GM23338 (cell line): ENCODE measurements around the gene FAT3. TPM values are rescaled to one million over a fixed set of nuclear protein-coding genes. Genes with fewer than 3 reads are reported as not detected.
A peak's percentile ranks its signal among the peaks of the same experiment; 100 is the strongest.

Experiments
- ATAC-seq: fragments of 200-7000 bp; cut with Tn5 transposase; 3 replicates; pipeline ENCODE4 v1.9.1; 2020
- DNase-seq: peaks from one replicate; pipeline ENCODE4 v3.0.0-alpha.2; 2015; ENCODE audit warnings: low spot score
- H2AFZ ChIP-seq: fragments of 200-600 bp; sonication (generic); 2 replicates; pipeline ENCODE4 v1.8.0; 2016; ENCODE audit warnings: antibody characterized with exemption, mild to moderate bottlenecking, moderate library complexity
- H3F3A ChIP-seq: fragments of 200-600 bp; sonication (generic); replicated peaks from 2 replicates; pipeline ENCODE4 v1.8.0; 2017; ENCODE audit warnings: antibody characterized with exemption, mixed run types, low read depth
- H3K27ac ChIP-seq: fragments of 200-600 bp; sonication (generic); 2 replicates; pipeline ENCODE4 v1.6.1; 2016; ENCODE audit warnings: low read depth
- H3K27me3 ChIP-seq: fragments of 200-600 bp; sonication (generic); 2 replicates; pipeline ENCODE4 v1.8.0; 2016; ENCODE audit warnings: mild to moderate bottlenecking, mixed run types, moderate library complexity; ENCODE audit not compliant: insufficient read depth
- H3K36me3 ChIP-seq: fragments of 200-600 bp; sonication (generic); 2 replicates; pipeline ENCODE4 v1.8.0; 2016; ENCODE audit warnings: mild to moderate bottlenecking; ENCODE audit not compliant: insufficient read depth
- H3K4me1 ChIP-seq: fragments of 200-600 bp; sonication (generic); 2 replicates; pipeline ENCODE4 v1.8.0; 2016; ENCODE audit warnings: mild to moderate bottlenecking, moderate library complexity; ENCODE audit not compliant: insufficient read depth
- H3K4me2 ChIP-seq: fragments of 200-600 bp; sonication (generic); 2 replicates; pipeline ENCODE4 v1.7.1; 2017; ENCODE audit warnings: mixed run types
- H3K4me3 ChIP-seq: fragments of 200-600 bp; sonication (generic); 2 replicates; pipeline ENCODE4 v1.6.1; 2016; ENCODE audit warnings: mixed run types
- H3K79me2 ChIP-seq: fragments of 200-600 bp; sonication (generic); replicated peaks from 2 replicates; pipeline ENCODE4 v1.8.0; 2017; ENCODE audit warnings: mild to moderate bottlenecking; ENCODE audit not compliant: insufficient read depth
- H3K9me2 ChIP-seq: fragments of 200-600 bp; sonication (generic); 2 replicates; pipeline ENCODE4 v1.8.0; 2017; ENCODE audit not compliant: insufficient read depth
- H4K20me1 ChIP-seq: fragments of 200-600 bp; sonication (generic); replicated peaks from 2 replicates; pipeline ENCODE4 v1.8.0; 2017; ENCODE audit warnings: mild to moderate bottlenecking; ENCODE audit not compliant: insufficient read depth
- H3K27ac Mint-ChIP-seq: 2 replicates; pipeline ENCODE4 v1.8.0; 2020; ENCODE audit warnings: inconsistent platforms, mild to moderate bottlenecking, moderate library complexity, mixed read lengths
- H3K27me3 Mint-ChIP-seq: 3 replicates; pipeline ENCODE4 v1.8.0; 2022; ENCODE audit warnings: low read depth, mild to moderate bottlenecking, moderate library complexity, mixed read lengths, inconsistent platforms; ENCODE audit not compliant: insufficient read depth, poor library complexity
- H3K36me3 Mint-ChIP-seq: 3 replicates; pipeline ENCODE4 v1.8.0; 2021; ENCODE audit warnings: low read depth, mild to moderate bottlenecking, inconsistent platforms, moderate library complexity, mixed read lengths
- H3K4me1 Mint-ChIP-seq: 3 replicates; pipeline ENCODE4 v1.8.0; 2020; ENCODE audit warnings: mild to moderate bottlenecking, inconsistent platforms, mixed read lengths
- H3K4me3 Mint-ChIP-seq: 3 replicates; pipeline ENCODE4 v1.8.0; 2021; ENCODE audit warnings: moderate library complexity, mild to moderate bottlenecking, inconsistent platforms, mixed read lengths
- H3K9me3 Mint-ChIP-seq: 3 replicates; pipeline ENCODE4 v1.8.0; 2020; ENCODE audit warnings: moderate library complexity, mild to moderate bottlenecking, inconsistent platforms, mixed read lengths
- POLR2AphosphoS5 ChIP-seq: IDR thresholded peaks from 2 replicates; pipeline ENCODE4 v1.6.1; 2016; ENCODE audit warnings: antibody characterized with exemption, low read depth
- STAT1 ChIP-seq: IDR thresholded peaks from one replicate; pipeline ENCODE4 v1.6.1; 2016; ENCODE audit warnings: antibody characterized with exemption; ENCODE audit not compliant: unreplicated experiment
- long read RNA-seq: library from polyadenylated mRNA; unstranded; transcript quantifications from one replicate; pipeline ENCODE4 v2.0.0, GENCODE V29; 2020; ENCODE audit not compliant: unreplicated experiment
- polyA plus RNA-seq: library from polyadenylated mRNA; unstranded; fragments of >200 nt; fragmentation: Nextera tagmentation; extraction: Ambion mirVana; gene quantifications from 2 replicates; pipeline ENCODE4 v1.2.1, GENCODE V29; 2016
- total RNA-seq: library from RNA; depleted of rRNA; stranded (reverse); fragments of >200 nt; shearing (Covaris generic); gene quantifications from 2 replicates; pipeline ENCODE4 v1.2.3, GENCODE V29; 2014; rRNA removed
- TF ChIP-seq, protein P1 (sequence below), 2 experiments: fragments of 200-600 bp in 1 of 2; sonication (generic) in 1 of 2; conservative IDR thresholded peaks; 2 replicates each; pipeline versions ENCODE4 v1.5.1 to v1.6.1; 2016 to 2017; ENCODE audit warnings: antibody characterized with exemption in 2 of 2, low read depth in 2 of 2, mild to moderate bottlenecking in 2 of 2, moderate library complexity in 1 of 2
- TF ChIP-seq, protein P2 (sequence below): IDR thresholded peaks from one replicate; pipeline ENCODE4 v1.6.1; 2018; ENCODE audit warnings: antibody characterized with exemption; ENCODE audit not compliant: unreplicated experiment
- TF ChIP-seq, protein P3 (sequence below): IDR thresholded peaks from 2 replicates; pipeline ENCODE4 v1.6.1; 2016; ENCODE audit warnings: antibody characterized with exemption

The FAT3 gene
- total RNA-seq = 64.2 and 78.0 TPM in 2 replicates
- polyA plus RNA-seq = 7.2 and 9.0 TPM in 2 replicates
- long read RNA-seq, partial matches to known transcripts = 0 of 2 reads
- long read RNA-seq, other reads (novel, unspliced or antisense) = 2 of 2 reads

DNA sequence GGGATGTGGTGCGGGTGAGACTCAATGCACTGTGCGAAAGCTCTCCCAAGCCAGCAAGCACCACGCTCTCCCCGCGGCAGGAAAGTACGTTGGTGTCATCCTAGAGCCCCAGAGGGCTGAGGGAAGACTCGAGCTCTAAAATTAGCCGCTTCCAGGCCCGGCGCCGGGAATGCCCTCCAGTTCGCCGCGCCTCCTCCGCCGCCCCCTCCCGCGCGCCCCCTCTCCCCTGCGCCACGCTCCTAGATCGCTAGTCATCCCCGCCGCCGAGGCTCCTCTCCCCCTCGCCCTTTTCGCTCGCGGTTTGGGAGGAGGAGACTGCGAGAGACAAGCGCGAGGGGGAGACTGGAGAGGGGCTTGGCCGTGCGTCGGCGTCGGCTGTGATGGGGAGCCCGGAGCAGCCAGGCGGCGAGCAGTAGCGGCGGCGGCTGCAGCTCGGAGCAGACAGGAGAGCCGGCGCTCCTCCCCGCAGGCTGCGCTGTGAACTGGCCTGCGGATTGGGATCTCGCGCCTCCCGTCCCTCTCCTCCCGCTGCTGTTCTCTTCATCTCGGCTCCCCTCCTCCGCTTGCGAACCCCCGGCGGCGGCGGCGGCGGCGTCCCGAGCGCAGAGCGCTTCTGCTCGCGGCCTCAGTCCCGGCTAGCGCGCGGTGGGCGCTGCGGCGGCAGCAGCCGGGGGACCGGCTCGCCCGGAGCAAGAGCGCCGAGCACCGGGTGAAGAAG lies at the start of gene FAT3:
TSS of gene FAT3 (plus strand) at position 412 of the 718 bp plus-strand sequence. CDS start 127,295 bp downstream, outside the sequence.
- Histone ChIP-seq H3K36me3 (peaks cover 7% of the 10 kb centered on the region; the same call in 1 of the 2 replicates), H3K79me2 (peaks cover 62% of the 10 kb centered on the region), H3K27me3 (peaks cover 27% of the 10 kb centered on the region), H4K20me1 (no peaks in the 10 kb centered on the region), H3F3A (peaks cover 16% of the 10 kb centered on the region; the same call in 1 of the 2 replicates), H3K4me1 (peaks cover 67% of the 10 kb centered on the region), H3K9me2 (0 out of 2 replicates have a peak, but pooled peaks cover 3% of the 10 kb centered on the region), H2AFZ (peak within 1 kb of the TSS; percentile 77), H3K4me2 (peak within 1 kb of the TSS; percentile 98), H3K4me3 (peak within 1 kb of the TSS; percentile 90), H3K27ac (no peak within 1 kb of the TSS)
- Mint-ChIP-seq H3K36me3 (peaks cover 33% of the 10 kb centered on the region), H3K27me3 (peaks cover 23% of the 10 kb centered on the region), H3K4me3 (peak within 1 kb of the TSS; percentile 93), H3K4me1 (peaks cover 63% of the 10 kb centered on the region), H3K27ac (peak within 1 kb of the TSS; percentile 86), H3K9me3 (peaks cover 25% of the 10 kb centered on the region)
- ATAC-seq (peak; percentile 59), DNase-seq (peak; percentile 81)
- no peak for TF ChIP-seq STAT1
- TF ChIP-seq, protein P1, sequence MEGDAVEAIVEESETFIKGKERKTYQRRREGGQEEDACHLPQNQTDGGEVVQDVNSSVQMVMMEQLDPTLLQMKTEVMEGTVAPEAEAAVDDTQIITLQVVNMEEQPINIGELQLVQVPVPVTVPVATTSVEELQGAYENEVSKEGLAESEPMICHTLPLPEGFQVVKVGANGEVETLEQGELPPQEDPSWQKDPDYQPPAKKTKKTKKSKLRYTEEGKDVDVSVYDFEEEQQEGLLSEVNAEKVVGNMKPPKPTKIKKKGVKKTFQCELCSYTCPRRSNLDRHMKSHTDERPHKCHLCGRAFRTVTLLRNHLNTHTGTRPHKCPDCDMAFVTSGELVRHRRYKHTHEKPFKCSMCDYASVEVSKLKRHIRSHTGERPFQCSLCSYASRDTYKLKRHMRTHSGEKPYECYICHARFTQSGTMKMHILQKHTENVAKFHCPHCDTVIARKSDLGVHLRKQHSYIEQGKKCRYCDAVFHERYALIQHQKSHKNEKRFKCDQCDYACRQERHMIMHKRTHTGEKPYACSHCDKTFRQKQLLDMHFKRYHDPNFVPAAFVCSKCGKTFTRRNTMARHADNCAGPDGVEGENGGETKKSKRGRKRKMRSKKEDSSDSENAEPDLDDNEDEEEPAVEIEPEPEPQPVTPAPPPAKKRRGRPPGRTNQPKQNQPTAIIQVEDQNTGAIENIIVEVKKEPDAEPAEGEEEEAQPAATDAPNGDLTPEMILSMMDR (conservative IDR thresholded peaks at IDR 0.05; ENCODE audit: low read depth in 2 of 2) = no peak
- peak; percentile 44 for TF ChIP-seq POLR2AphosphoS5
- TF ChIP-seq, protein P2, sequence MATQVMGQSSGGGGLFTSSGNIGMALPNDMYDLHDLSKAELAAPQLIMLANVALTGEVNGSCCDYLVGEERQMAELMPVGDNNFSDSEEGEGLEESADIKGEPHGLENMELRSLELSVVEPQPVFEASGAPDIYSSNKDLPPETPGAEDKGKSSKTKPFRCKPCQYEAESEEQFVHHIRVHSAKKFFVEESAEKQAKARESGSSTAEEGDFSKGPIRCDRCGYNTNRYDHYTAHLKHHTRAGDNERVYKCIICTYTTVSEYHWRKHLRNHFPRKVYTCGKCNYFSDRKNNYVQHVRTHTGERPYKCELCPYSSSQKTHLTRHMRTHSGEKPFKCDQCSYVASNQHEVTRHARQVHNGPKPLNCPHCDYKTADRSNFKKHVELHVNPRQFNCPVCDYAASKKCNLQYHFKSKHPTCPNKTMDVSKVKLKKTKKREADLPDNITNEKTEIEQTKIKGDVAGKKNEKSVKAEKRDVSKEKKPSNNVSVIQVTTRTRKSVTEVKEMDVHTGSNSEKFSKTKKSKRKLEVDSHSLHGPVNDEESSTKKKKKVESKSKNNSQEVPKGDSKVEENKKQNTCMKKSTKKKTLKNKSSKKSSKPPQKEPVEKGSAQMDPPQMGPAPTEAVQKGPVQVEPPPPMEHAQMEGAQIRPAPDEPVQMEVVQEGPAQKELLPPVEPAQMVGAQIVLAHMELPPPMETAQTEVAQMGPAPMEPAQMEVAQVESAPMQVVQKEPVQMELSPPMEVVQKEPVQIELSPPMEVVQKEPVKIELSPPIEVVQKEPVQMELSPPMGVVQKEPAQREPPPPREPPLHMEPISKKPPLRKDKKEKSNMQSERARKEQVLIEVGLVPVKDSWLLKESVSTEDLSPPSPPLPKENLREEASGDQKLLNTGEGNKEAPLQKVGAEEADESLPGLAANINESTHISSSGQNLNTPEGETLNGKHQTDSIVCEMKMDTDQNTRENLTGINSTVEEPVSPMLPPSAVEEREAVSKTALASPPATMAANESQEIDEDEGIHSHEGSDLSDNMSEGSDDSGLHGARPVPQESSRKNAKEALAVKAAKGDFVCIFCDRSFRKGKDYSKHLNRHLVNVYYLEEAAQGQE = peak; percentile 6

DNA sequence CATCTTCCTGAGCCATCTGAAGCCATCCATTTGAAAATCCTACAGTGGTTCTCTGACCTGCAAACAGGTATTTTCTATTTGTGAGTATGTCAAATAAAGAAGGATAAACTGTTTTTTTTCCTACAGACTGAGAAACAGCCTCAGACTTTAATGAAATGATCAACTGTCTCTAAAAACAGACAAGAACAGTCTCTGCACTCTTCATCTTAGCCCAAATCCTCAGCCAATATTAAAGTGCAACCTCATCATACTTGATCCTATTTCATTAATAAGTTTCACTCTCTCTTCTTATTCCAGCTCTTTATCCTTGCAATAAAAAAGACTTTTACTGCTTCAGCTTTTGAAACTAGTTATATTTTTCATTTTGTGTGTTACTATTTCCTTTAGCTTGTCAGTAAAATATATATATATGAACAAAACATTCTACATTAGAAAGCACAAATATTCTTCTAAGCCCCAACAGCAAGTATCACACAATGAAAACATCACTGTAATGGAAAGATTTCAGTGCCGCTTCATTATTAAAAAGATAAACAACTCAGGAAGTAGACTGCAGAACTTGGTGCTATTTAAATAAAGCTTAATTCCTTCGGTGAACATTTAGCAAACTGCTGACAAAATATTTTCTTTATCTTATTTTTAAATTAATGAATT lies 45.5 kb upstream of the FAT3 start:
- Histone ChIP-seq H3K79me2 (no peaks in the 10 kb centered on the region), H3K27ac (no peak overlapping the region), H2AFZ (no peak overlapping the region), H4K20me1 (no peaks in the 10 kb centered on the region), H3K4me1 (peaks cover 15% of the 10 kb centered on the region), H3K4me3 (no peak overlapping the region), H3K4me2 (no peak overlapping the region), H3K27me3 (no peaks in the 10 kb centered on the region), H3F3A (no peaks in the 10 kb centered on the region), H3K36me3 (no peaks in the 10 kb centered on the region), H3K9me2 (peaks cover 3% of the 10 kb centered on the region; the same call in 1 of the 2 replicates)
- H3K9me3 Mint-ChIP-seq = peaks cover 4% of the 10 kb centered on the region; the same call in 1 of the 3 replicates
- peaks cover 17% of the 10 kb centered on the region for H3K4me1 Mint-ChIP-seq
- no peak for ATAC-seq
- no peaks in the 10 kb centered on the region for H3K36me3 Mint-ChIP-seq
- no peaks in the 10 kb centered on the region for H3K27me3 Mint-ChIP-seq
- no peak overlapping the region for H3K27ac Mint-ChIP-seq
- H3K4me3 Mint-ChIP-seq = no peak overlapping the region
- TF ChIP-seq, protein P3, sequence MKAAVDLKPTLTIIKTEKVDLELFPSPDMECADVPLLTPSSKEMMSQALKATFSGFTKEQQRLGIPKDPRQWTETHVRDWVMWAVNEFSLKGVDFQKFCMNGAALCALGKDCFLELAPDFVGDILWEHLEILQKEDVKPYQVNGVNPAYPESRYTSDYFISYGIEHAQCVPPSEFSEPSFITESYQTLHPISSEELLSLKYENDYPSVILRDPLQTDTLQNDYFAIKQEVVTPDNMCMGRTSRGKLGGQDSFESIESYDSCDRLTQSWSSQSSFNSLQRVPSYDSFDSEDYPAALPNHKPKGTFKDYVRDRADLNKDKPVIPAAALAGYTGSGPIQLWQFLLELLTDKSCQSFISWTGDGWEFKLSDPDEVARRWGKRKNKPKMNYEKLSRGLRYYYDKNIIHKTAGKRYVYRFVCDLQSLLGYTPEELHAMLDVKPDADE = no peak
- no peak for DNase-seq
